Measurements from ENCODE around the gene RERE.

GRCh38 chr1:8706995-8707396 is 110.4 kb downstream of the RERE start:
- no peak for TF ChIP-seq CTCF (IDR thresholded peaks at IDR 0.05)
- no peak for TF ChIP-seq POLR2AphosphoS5 (IDR thresholded peaks at IDR 0.05)
- no peak for TF ChIP-seq POLR2A (IDR thresholded peaks at IDR 0.05)
